HepG2 (cell line): Measurements from ENCODE around the gene DUOXA2. TPM values are rescaled to one million over a fixed set of nuclear protein-coding genes. Genes with fewer than 3 reads are reported as not detected.

ENCODE experiments used
- ATAC-seq: fragments of 200-7000 bp; cut with Tn5 transposase; 3 replicates; pipeline ENCODE4 v1.9.1; 2020; ENCODE audit warnings: mild to moderate bottlenecking, moderate library complexity
- BruUV-seq: library from RNA; stranded (reverse); fragments of 400-500 nt; replicated peaks from 2 replicates; lab custom pipeline; 2021; lab: Mats Ljungman, UMichigan
- CTCF ChIA-PET: fragments of 300-600 bp; formaldehyde crosslinking; extraction: SDS; loops from one replicate; lab custom pipeline; 2021; ENCODE audit warnings: low total read pairs, inconsistent platforms, low intra/inter-chr PET ratio; lab: Yijun Ruan, JAX
- POLR2A ChIA-PET: fragments of 350-600 bp; sonication (Branson Sonifier 250); formaldehyde crosslinking; loops from one replicate; lab custom pipeline; 2020; ENCODE audit warnings: antibody characterized with exemption, inconsistent platforms; lab: Yijun Ruan, JAX
- DNase-seq: peaks from one replicate; pipeline ENCODE4 v3.0.0-alpha.2; 2015; ENCODE audit warnings: low spot score
- FAIRE-seq: peaks from 3 replicates; lab custom pipeline; 2011; peaks lifted over from hg19 to GRCh38; lab: Jason Lieb, UNC
- H2AFZ ChIP-seq: one replicate; pipeline ENCODE4 v1.6.1; 2011; ENCODE audit warnings: low read length, inconsistent platforms
- H3K27ac ChIP-seq: fragments of 300-600 bp; 3 replicates; pipeline ENCODE4 v1.8.0; 2011; ENCODE audit warnings: mixed run types, mild to moderate bottlenecking, mixed read lengths, low read length, inconsistent platforms; ENCODE audit not compliant: insufficient read depth; ENCODE audit errors: extremely low read length
- H3K27me3 ChIP-seq, 2 experiments: fragments of 200-600 bp in 1 of 2; 2 replicates in 1 of 2; 3 replicates in 1 of 2; pipeline versions ENCODE4 v1.6.0 to v1.8.0; 2011; ENCODE audit warnings: low read length in 2 of 2, mild to moderate bottlenecking in 2 of 2, moderate library complexity in 2 of 2, inconsistent platforms in 1 of 2; ENCODE audit not compliant: insufficient read depth in 2 of 2, control insufficient read depth in 1 of 2
- H3K36me3 ChIP-seq, 2 experiments: fragments of 200-600 bp in 1 of 2; replicated peaks in 1 of 2; 2 replicates in 1 of 2; 3 replicates in 1 of 2; pipeline versions ENCODE4 v1.5.1 to v1.8.0; 2011; ENCODE audit warnings: low read length in 2 of 2, inconsistent platforms in 1 of 2; ENCODE audit not compliant: insufficient read depth in 2 of 2, control insufficient read depth in 1 of 2
- H3K4me1 ChIP-seq: 2 replicates; pipeline ENCODE4 v1.5.1; 2012; ENCODE audit warnings: low read length, inconsistent platforms; ENCODE audit not compliant: insufficient read depth
- H3K4me2 ChIP-seq: 2 replicates; pipeline ENCODE4 v1.6.0; 2011; ENCODE audit warnings: low read depth, low read length, inconsistent platforms
- H3K4me3 ChIP-seq, 3 experiments: fragments of 200-600 bp in 1 of 3; sonication (generic), shearing (Covaris generic) in 1 of 3; replicated peaks in 1 of 3; 2 replicates each; pipeline ENCODE4 v1.5.1; 2011 to 2016; ENCODE audit warnings: low read length in 3 of 3, inconsistent platforms in 2 of 3, low read depth in 2 of 3, mild to moderate bottlenecking in 2 of 3, control low read depth in 1 of 3, mixed read lengths in 1 of 3; ENCODE audit not compliant: insufficient read depth in 1 of 3
- H3K79me2 ChIP-seq: one replicate; pipeline ENCODE4 v1.6.1; 2011; ENCODE audit warnings: low read length, inconsistent platforms; ENCODE audit not compliant: insufficient read depth
- H3K9ac ChIP-seq: 2 replicates; pipeline ENCODE4 v1.6.0; 2011; ENCODE audit warnings: mild to moderate bottlenecking, low read depth, low read length, inconsistent platforms; ENCODE audit not compliant: insufficient read depth
- H3K9me3 ChIP-seq: 2 replicates; pipeline ENCODE4 v1.5.1; 2012; ENCODE audit warnings: mild to moderate bottlenecking, low read length
- H4K20me1 ChIP-seq: 2 replicates; pipeline ENCODE4 v1.6.0; 2011; ENCODE audit warnings: inconsistent platforms, mild to moderate bottlenecking, low read length, moderate library complexity; ENCODE audit not compliant: insufficient read depth
- ATF2 ChIP-seq: sonication (generic); formaldehyde crosslinking; IDR thresholded peaks from 2 replicates; pipeline ENCODE4 v1.4.0; 2020; ENCODE audit warnings: missing genetic modification reagents
- EED ChIP-seq: sonication (generic); formaldehyde crosslinking; IDR thresholded peaks from 2 replicates; pipeline ENCODE4 v1.5.0; 2020; ENCODE audit warnings: mild to moderate bottlenecking, missing genetic modification reagents
- HIVEP1 ChIP-seq: sonication (generic); formaldehyde crosslinking; IDR thresholded peaks from 2 replicates; pipeline ENCODE4 v1.4.0; 2020; ENCODE audit warnings: mild to moderate bottlenecking, missing genetic modification reagents
- JDP2 ChIP-seq: sonication (generic); formaldehyde crosslinking; IDR thresholded peaks from 2 replicates; pipeline ENCODE4 v1.8.1; 2022; ENCODE audit warnings: missing genetic modification reagents, borderline replicate concordance
- POGK ChIP-seq: sonication (generic); formaldehyde crosslinking; conservative IDR thresholded peaks from 2 replicates; pipeline ENCODE4 v1.8.0; 2022; ENCODE audit warnings: mild to moderate bottlenecking, moderate library complexity, missing genetic modification reagents
- POLR2A ChIP-seq, 2 experiments: IDR thresholded peaks; 2 replicates each; pipeline ENCODE4 v1.6.1; 2011; ENCODE audit warnings: low read depth in 2 of 2, low read length in 2 of 2, mild to moderate bottlenecking in 1 of 2, moderate library complexity in 1 of 2; ENCODE audit not compliant: insufficient read depth in 1 of 2
- POLR2G ChIP-seq: fragments of 200-400 bp; formaldehyde crosslinking; IDR thresholded peaks from 2 replicates; pipeline ENCODE4 v1.6.1; 2018; ENCODE audit warnings: mild to moderate bottlenecking, low read depth, low read length, moderate library complexity
- SCMH1 ChIP-seq: sonication (generic); formaldehyde crosslinking; IDR thresholded peaks from 2 replicates; pipeline ENCODE4 v1.9.0; 2021; ENCODE audit warnings: missing genetic modification reagents, mild to moderate bottlenecking, borderline replicate concordance
- ZNF598 ChIP-seq: sonication (generic); formaldehyde crosslinking; IDR thresholded peaks from 2 replicates; pipeline ENCODE4 v1.5.1; 2020; ENCODE audit warnings: mild to moderate bottlenecking, missing genetic modification reagents, borderline replicate concordance
- ZNF614 ChIP-seq: IDR thresholded peaks from 2 replicates; pipeline ENCODE4 v1.6.1; 2018; ENCODE audit warnings: missing biosample characterization, missing genetic modification reagents, inconsistent platforms, borderline replicate concordance
- ZNF646 ChIP-seq: sonication (generic); formaldehyde crosslinking; IDR thresholded peaks from 2 replicates; pipeline ENCODE4 v1.9.0; 2021; ENCODE audit warnings: mild to moderate bottlenecking, missing genetic modification reagents
- ZNF770 ChIP-seq: sonication (generic); formaldehyde crosslinking; IDR thresholded peaks from 2 replicates; pipeline ENCODE4 v1.5.0; 2020; ENCODE audit warnings: mild to moderate bottlenecking, missing genetic modification reagents
- ZSCAN21 ChIP-seq: sonication (generic); formaldehyde crosslinking; IDR thresholded peaks from 2 replicates; pipeline ENCODE4 v1.8.0; 2022; ENCODE audit warnings: mild to moderate bottlenecking, missing genetic modification reagents, moderate library complexity, borderline replicate concordance
- WGBS: methylation state at CpG from one replicate; pipeline ENCODE4 v1.1.6; 2017; ENCODE audit warnings: low lambda C conversion rate; 5-methylcytosine and 5-hydroxymethylcytosine counted together
- in situ Hi-C: cut with HindIII; loops from 2 replicates; pipeline ENCODE4 v1.10.0; 2017; ENCODE audit warnings: low pct_unique_long_range_greater_than_20kb; ENCODE audit not compliant: extremely low pct_ligation_motif_present
- intact Hi-C: fragments of 100-400 bp; cut with micrococcal nuclease; formaldehyde crosslinking; loops from one replicate; pipeline ENCODE4 v1.10.0; 2022; ENCODE audit not compliant: unreplicated experiment
- polyA plus RNA-seq, 8 experiments: library from polyadenylated mRNA; depleted of rRNA in 3 of 8; stranded (reverse) in 7 of 8; unstranded in 1 of 8; fragments of >200 nt; fragmentation: Illumina TruSeq in 4 of 8; extraction: Trizol in 4 of 8; gene quantifications; 2 replicates each; pipeline versions ENCODE4 v1.2.1 to v1.2.3, GENCODE V29; 2011 to 2016; ENCODE audit warnings: low read depth in 4 of 8, missing spikeins in 1 of 8, mixed read lengths in 1 of 8; ENCODE audit not compliant: insufficient read depth in 1 of 8
- total RNA-seq, 5 experiments: library from RNA; depleted of rRNA; stranded (reverse); fragments of >200 nt; fragmentation: Illumina TruSeq; extraction: Trizol; gene quantifications; 2 replicates each; pipeline ENCODE4 v1.2.3, GENCODE V29; 2016; ENCODE audit warnings: low read depth in 1 of 5

Gene DUOXA2
- total and polyA plus RNA-seq, 2 of the 13 experiments (the other 11 are each of a cell fraction or from before 2014, with no cell fraction given), result 0.32 TPM; not detected in 1

GRCh38 chr15:45102226-45102625 lies 11.9 kb upstream of the DUOXA2 start:
- H3K4me1 ChIP-seq, result no peaks in the 10 kb centered on the region
- in situ Hi-C loops (no loop called here), intact Hi-C loops (no loop called here)
- POLR2A ChIA-PET, result no interaction called here
- 30% methylated on average over 3 of the region's 6 CpGs for WGBS
- FAIRE-seq (no peak), DNase-seq (no peak), ATAC-seq (no peak)
- no TSS peak for BruUV-seq
- no peaks in the 10 kb centered on the region for H3K36me3 ChIP-seq
- no peak overlapping the region for H3K27ac ChIP-seq
- no peaks in the 10 kb centered on the region for H4K20me1 ChIP-seq
- CTCF ChIA-PET, result no interaction called here
- H3K4me2 ChIP-seq, result no peak overlapping the region
- H3K4me3 ChIP-seq, result no peak overlapping the region
- no peak overlapping the region for H3K9ac ChIP-seq
- no peaks in the 10 kb centered on the region for H3K79me2 ChIP-seq
- H3K9me3 ChIP-seq, result no peaks in the 10 kb centered on the region
- H3K27me3 ChIP-seq, result peaks cover 5 to 33% of the 10 kb centered on the region in 2 experiments
- H2AFZ ChIP-seq, result no peak overlapping the region
- TF ChIP-seq SCMH1 (CRISPR knock-in tag) (no peak), ZNF646 (CRISPR knock-in tag) (no peak), ZNF614 (CRISPR knock-in tag) (no peak), POLR2A (IDR thresholded peaks at IDR 0.05; ENCODE audit: insufficient read depth in 1 of 2, low read depth in 2 of 2, low read length in 2 of 2) (no peak), POLR2G (no peak), POGK (CRISPR knock-in tag) (no peak), ATF2 (CRISPR knock-in tag) (no peak), EED (no peak), ZNF770 (CRISPR knock-in tag) (no peak), HIVEP1 (CRISPR knock-in tag) (no peak), JDP2 (CRISPR knock-in tag) (no peak), ZSCAN21 (no peak), ZNF598 (CRISPR knock-in tag) (no peak)
